ENCODE results near the gene FAM53B.

FAM53B gene

DNA sequence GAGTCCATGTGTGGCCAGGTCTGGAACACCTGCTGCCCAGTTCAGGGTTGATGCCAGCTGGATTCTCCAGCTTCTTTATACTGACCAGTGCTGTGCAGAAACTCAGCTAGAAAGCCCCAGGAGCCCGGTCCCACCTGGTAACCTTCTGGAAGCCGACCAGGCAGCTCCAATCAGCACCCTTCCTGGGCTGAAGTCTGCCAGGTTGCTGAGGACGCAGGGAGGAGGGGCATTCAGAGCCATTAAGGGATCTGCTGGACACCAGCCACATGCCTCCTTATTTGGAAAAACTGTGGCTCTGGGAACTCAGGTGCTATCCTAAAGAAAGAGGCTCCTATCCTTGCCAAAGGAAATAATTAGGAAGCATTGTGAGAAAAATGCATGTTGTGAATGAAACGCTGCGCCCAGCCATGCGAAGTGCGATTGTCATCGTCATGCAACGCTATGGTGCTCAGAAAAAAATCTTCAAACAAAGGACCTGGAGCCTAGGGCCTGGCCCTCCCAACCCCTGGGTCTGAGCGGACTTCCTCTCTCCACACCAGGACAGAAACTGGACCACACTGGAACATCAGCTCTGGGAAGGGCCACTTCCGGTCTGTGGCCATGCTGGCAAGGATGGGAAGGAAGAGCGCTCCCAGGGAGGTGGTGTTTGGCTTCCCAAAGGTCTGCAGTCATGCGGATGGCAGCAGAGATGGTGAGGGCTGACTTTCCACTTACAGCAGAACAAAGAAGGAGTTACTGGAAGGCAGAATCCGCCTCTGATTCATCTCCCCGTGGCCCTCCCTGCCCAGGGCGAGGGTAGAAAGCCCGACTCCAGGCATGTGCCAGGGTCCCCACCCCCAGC lies 90.1 kb downstream of the FAM53B start:
- peaks cover 0 to 16% of the 10 kb centered on the region in 2 experiments; a peak in 1 of 3 replicates for H3K36me3 ChIP-seq (ENCODE audit: control insufficient read depth in 2 of 2, insufficient read depth in 1 of 2, low read length in 2 of 2)
- ChIA-PET POLR2A (no interaction called here), CTCF (no interaction called here)
- H3K4me1 ChIP-seq (ENCODE audit: control insufficient read depth, insufficient read depth, low read length) = no peaks in the 10 kb centered on the region
- no peaks in the 10 kb centered on the region for H3K9me3 ChIP-seq (ENCODE audit: control insufficient read depth, insufficient read depth, low read depth, low read length)
- no peak overlapping the region for H3K27ac ChIP-seq (ENCODE audit: extremely low read depth, low read depth, low read length)
- TF ChIP-seq, protein P1, sequence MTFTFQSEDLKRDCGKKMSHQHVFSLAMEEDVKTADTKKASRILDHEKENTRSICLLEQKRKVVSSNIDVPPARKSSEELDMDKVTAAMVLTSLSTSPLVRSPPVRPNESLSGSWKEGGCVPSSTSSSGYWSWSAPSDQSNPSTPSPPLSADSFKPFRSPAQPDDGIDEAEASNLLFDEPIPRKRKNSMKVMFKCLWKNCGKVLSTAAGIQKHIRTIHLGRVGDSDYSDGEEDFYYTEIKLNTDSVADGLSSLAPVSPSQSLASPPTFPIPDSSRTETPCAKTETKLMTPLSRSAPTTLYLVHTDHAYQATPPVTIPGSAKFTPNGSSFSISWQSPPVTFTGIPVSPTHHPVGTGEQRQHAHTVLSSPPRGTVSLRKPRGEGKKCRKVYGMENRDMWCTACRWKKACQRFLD (tag by site-specific recombination; IDR thresholded peaks at IDR 0.05) = no peak
- TF ChIP-seq ZFP3 (tag by site-specific recombination; IDR thresholded peaks at IDR 0.05; ENCODE audit: low read depth) (no peak), ZNF660 (tag by site-specific recombination; IDR thresholded peaks at IDR 0.05) (no peak), ZNF202 (tag by site-specific recombination; IDR thresholded peaks at IDR 0.05; ENCODE audit: borderline replicate concordance) (no peak)
- TF ChIP-seq, protein P2, sequence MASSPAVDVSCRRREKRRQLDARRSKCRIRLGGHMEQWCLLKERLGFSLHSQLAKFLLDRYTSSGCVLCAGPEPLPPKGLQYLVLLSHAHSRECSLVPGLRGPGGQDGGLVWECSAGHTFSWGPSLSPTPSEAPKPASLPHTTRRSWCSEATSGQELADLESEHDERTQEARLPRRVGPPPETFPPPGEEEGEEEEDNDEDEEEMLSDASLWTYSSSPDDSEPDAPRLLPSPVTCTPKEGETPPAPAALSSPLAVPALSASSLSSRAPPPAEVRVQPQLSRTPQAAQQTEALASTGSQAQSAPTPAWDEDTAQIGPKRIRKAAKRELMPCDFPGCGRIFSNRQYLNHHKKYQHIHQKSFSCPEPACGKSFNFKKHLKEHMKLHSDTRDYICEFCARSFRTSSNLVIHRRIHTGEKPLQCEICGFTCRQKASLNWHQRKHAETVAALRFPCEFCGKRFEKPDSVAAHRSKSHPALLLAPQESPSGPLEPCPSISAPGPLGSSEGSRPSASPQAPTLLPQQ (tag by site-specific recombination; IDR thresholded peaks at IDR 0.05) = no peak
- H3K4me3 ChIP-seq (ENCODE audit: low read depth, low read length) = no peak overlapping the region

DNA sequence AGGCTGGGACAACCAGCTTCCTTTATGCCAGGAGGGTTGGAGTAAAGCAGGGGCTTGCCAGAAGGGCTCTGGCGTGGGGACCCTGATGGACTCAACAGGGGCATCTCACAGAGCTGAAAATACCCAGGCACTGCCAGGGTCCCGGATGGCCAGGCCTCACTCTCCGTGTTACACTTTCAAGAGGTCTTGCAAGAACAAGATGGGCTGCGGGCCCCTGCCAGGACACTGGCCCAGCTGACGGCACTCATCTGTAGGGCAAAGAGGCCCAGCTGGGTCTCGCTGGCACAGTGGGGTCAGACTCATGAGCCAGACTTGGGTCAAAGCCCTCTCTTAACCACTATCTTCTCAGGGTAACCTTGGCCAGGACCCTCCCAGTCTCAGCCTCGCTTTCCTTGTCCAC lies 90.9 kb downstream of the FAM53B start:
- no peaks in the 10 kb centered on the region for H3K4me1 ChIP-seq (ENCODE audit: control insufficient read depth, insufficient read depth, low read length)
- ChIA-PET CTCF (interaction anchor here (0.7 kb wide), 1 partner anchor 123 kb away, joined by 3 read pairs; no protein-coding TSS in a partner anchor), POLR2A (no interaction called here)
- no peaks in the 10 kb centered on the region for H3K9me3 ChIP-seq (ENCODE audit: control insufficient read depth, insufficient read depth, low read depth, low read length)
- no peak for TF ChIP-seq ZNF473 (tag by site-specific recombination; IDR thresholded peaks at IDR 0.05)
- no peak overlapping the region for H3K27ac ChIP-seq (ENCODE audit: extremely low read depth, low read depth, low read length)
- no peak overlapping the region for H3K4me3 ChIP-seq (ENCODE audit: low read depth, low read length)
- peaks cover 0 to 16% of the 10 kb centered on the region in 2 experiments; a peak in 1 of 3 replicates for H3K36me3 ChIP-seq (ENCODE audit: control insufficient read depth in 2 of 2, insufficient read depth in 1 of 2, low read length in 2 of 2)

DNA sequence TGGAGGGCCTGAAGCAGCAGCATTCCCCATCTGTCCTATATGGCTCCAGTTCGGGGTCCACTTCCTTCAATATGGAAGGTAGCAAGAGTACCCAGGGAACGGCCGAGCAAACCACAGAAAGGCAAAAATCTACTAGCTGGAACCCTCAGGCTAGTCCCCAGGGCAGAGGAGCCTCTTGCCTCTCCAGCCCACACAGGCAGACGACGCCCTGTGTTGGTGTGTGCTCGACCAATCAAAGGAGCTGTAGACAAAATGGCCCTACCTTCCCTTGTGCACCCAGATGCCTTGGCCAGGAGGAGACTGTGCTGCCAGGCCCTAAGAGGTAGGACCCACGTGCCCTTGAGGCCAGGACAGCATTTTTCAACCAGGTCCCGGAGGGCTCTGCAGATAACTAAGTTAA lies 91.5 kb downstream of the FAM53B start:
- H3K36me3 ChIP-seq (ENCODE audit: control insufficient read depth in 2 of 2, insufficient read depth in 1 of 2, low read length in 2 of 2) = peaks cover 0 to 13% of the 10 kb centered on the region in 2 experiments; a peak in 1 of 3 replicates
- no peak overlapping the region for H3K27ac ChIP-seq (ENCODE audit: extremely low read depth, low read depth, low read length)
- ChIA-PET CTCF (interaction anchor here (0.7 kb wide), 1 partner anchor 122 kb away, joined by 3 read pairs; no protein-coding TSS in a partner anchor), POLR2A (no interaction called here)
- no peaks in the 10 kb centered on the region for H3K4me1 ChIP-seq (ENCODE audit: control insufficient read depth, insufficient read depth, low read length)
- TF ChIP-seq KLF8 (tag by site-specific recombination; IDR thresholded peaks at IDR 0.05) (no peak), ZNF621 (tag by site-specific recombination; IDR thresholded peaks at IDR 0.05) (no peak)
- H3K4me3 ChIP-seq (ENCODE audit: low read depth, low read length) = no peak overlapping the region
- no peaks in the 10 kb centered on the region for H3K9me3 ChIP-seq (ENCODE audit: control insufficient read depth, insufficient read depth, low read depth, low read length)

DNA sequence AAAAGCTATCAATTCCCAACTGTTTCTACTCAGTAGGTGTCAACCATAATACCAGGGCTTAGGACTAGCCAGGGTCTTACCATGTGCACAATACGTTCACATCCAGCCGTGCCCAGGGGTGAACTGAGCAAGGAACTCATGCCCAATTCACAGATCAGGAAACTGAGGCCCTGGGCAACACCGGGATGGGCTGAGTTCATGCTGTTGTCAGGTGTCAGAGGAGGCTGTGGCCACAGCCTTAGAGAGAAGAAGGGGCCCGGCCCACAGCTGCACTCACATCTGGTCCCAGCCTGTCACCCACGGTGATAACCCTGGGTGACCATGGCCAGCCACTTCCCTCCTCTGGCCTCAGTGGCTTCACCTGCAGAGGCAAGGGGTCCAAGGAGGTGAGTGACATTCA lies 92.0 kb downstream of the FAM53B start:
- Histone ChIP-seq H3K4me1 (ENCODE audit: control insufficient read depth, insufficient read depth, low read length) (no peaks in the 10 kb centered on the region), H3K4me3 (ENCODE audit: low read depth, low read length) (no peak overlapping the region), H3K9me3 (ENCODE audit: control insufficient read depth, insufficient read depth, low read depth, low read length) (no peaks in the 10 kb centered on the region), H3K27ac (ENCODE audit: extremely low read depth, low read depth, low read length) (no peak overlapping the region), H3K36me3 (ENCODE audit: control insufficient read depth in 2 of 2, insufficient read depth in 1 of 2, low read length in 2 of 2) (peaks cover 0 to 12% of the 10 kb centered on the region in 2 experiments; a peak in 1 of 3 replicates)
- CTCF ChIA-PET = no interaction called here
- TF ChIP-seq SP7 (tag by site-specific recombination; IDR thresholded peaks at IDR 0.05) (no peak), MEIS1 (CRISPR knock-in tag; IDR thresholded peaks at IDR 0.05; ENCODE audit: borderline replicate concordance) (no peak), SP3 (tag by site-specific recombination; IDR thresholded peaks at IDR 0.05) (no peak)
- TF ChIP-seq, protein P3, sequence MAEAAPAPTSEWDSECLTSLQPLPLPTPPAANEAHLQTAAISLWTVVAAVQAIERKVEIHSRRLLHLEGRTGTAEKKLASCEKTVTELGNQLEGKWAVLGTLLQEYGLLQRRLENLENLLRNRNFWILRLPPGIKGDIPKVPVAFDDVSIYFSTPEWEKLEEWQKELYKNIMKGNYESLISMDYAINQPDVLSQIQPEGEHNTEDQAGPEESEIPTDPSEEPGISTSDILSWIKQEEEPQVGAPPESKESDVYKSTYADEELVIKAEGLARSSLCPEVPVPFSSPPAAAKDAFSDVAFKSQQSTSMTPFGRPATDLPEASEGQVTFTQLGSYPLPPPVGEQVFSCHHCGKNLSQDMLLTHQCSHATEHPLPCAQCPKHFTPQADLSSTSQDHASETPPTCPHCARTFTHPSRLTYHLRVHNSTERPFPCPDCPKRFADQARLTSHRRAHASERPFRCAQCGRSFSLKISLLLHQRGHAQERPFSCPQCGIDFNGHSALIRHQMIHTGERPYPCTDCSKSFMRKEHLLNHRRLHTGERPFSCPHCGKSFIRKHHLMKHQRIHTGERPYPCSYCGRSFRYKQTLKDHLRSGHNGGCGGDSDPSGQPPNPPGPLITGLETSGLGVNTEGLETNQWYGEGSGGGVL (tag by site-specific recombination; IDR thresholded peaks at IDR 0.05) = no peak
- POLR2A ChIA-PET = no interaction called here
